ENCODE results near the gene HGFAC.

HGFAC gene

DNA sequence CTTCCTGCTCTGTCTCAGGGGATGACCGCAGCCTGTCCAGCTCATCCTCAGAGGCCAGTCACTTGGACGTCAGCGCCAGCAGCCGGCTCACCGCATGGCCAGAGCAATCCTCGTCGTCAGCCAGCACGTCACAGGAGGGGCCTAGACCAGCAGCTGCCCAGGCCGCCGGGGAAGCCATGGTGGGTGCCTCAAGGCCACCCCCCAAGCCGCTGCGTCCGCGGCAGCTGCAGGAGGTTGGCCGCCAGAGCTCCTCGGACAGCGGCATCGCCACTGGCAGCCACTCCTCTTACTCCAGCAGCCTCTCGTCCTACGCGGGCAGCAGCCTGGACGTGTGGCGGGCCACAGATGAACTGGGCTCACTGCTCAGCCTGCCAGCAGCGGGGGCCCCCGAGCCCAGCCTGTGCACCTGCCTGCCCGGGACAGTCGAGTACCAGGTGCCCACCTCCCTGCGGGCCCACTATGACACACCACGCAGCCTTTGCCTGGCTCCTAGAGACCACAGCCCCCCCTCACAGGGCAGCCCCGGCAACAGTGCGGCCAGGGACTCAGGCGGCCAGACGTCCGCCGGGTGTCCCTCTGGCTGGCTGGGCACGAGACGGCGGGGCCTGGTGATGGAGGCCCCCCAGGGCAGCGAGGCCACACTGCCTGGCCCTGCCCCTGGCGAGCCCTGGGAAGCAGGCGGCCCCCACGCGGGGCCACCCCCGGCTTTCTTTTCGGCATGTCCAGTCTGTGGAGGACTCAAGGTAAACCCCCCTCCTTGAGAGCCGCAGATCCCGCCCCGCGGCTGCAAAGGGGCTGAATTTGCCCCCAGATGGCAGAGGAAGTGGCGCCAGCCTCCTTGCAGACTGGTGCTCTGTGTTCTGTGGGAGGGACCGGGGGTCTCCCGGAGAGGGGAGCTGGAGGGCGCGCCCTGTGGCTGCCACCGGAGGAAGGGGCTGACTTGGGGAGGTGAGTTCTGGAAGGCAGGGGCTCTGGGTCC, 51.3 kb downstream of the HGFAC start:
- no peak for DNase-seq

DNA sequence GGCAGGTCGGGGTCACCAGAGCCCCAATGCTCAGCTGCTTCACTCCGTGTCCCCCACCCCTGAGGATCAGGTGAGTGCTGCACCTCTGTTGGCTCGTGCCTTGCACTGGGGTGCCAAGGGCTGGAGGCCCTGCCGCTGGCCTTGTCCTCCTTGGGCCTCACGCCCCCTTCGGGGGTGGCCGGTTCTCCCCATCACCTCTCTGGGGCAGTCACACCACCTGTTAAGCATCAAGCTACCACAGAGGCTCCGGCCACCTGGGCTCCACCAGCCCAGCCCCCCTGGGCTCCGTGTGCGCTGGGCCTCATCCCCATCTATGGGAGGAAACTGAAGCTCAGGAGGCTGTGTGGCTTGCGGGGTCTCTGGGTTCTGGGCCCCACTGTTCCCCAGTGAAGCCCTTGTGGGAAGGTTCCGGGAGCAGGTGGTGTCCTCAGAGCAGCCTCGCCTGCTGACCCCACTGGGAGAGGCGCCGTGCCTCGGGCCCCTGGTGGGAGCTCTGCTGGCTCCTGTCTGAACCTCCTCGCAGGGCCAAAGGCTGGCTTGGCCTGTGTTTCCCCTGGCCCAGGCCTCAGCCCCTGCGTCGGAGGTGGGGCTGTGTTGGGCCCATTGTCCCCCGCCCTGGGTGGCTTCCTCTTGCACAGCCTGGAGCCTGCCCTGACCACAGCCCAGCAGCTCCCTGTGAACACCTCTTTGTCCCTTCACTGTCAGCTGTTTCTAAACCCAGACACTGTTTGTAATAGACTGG, 52.1 kb downstream of the HGFAC start:
- no peak for DNase-seq

DNA sequence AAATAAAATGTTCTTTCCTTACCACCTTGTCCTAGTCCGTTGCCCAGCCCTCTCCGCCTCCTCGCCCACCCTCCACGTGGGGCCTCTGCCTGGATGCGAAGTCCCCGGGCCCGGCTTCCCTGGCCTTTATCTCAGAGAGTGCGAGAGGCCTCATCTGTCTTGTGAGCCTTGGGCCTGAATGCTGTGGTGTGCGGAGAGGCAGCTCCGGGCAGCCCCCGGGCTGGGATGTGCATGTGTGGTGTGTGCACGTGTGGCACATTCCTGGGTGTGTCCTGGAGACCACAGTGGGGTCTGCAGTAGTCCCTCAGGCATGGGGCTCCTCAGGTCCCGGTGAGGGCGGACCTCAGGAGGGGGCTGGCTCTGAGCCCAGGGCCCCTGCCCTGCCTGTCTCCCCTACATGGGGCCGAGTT, 52.7 kb downstream of the HGFAC start:
- DNase-seq: no peak

- no peak for DNase-seq
Measured at GRCh38 chr4:3495204-3495975, 53.6 kb downstream of the HGFAC start.

GRCh38 chr4:3496021-3496420, 54.3 kb downstream of the HGFAC start:
- no peak for DNase-seq

GRCh38 chr4:3497095-3497494, 55.3 kb downstream of the HGFAC start:
- no peak for DNase-seq

DNA sequence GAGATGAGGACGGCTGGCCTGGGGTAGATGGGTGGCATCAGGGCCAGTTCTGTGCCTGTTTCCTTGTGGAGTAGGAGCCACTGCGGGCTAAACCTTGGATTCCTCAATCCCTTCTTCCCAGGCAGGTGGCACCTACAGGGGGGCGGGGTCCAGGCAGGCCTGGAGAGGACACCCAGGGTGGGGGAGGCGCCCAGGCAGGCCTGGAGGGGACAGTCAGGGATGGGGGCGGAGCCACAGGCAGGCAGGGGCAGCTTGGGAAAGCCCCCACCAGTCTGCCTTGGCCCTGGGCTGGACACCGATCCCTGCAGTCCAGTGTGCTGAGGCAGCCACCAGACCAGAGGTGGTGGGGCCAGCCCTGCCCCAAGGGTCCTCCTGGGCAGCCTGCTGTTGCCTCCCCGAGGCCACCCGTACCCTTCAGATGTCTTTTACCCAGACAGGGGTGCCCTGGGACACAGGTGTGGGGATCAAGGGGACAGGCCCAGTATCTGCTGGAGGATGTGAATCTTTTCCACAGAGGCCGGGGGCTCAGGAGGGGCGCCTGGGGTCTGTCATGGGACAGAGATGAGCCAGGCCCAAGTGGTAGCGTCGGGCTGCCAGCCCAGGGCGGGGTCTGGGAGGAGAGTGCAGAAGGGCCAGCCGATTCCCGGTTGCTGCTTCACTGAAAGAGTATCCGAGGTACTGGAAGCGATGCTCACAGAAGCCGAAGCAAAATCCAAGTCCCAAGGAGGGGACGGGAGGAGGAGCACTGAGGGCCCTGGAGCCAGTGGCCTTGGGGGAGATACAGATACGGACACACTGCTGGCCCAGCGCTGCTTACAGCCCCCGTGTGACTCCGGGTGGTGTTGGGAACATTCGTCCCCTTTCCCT, 56.0 kb downstream of the HGFAC start:
- no peak for DNase-seq

- DNase-seq: no peak
Measured at GRCh38 chr4:3498407-3498806, 56.6 kb downstream of the HGFAC start.

All from effector CD4-positive, alpha-beta T cell (primary cell).